Caco-2 (cell line): Measurements from ENCODE around the gene ARHGAP45. TPM values are rescaled to one million over a fixed set of nuclear protein-coding genes. Genes with fewer than 3 reads are reported as not detected.

ENCODE experiments used
- BruUV-seq: library from RNA; stranded (reverse); fragments of 400-500 nt; replicated peaks from 2 replicates; lab custom pipeline; 2021; lab: Mats Ljungman, UMichigan
- CTCF ChIA-PET: fragments of 300-600 bp; sonication (Branson Sonifier 250); formaldehyde crosslinking; loops from one replicate; lab custom pipeline; 2022; ENCODE audit warnings: antibody characterized with exemption; lab: Charles Lee
- POLR2A ChIA-PET: fragments of 300-600 bp; sonication (Branson Sonifier 250); formaldehyde crosslinking; loops from one replicate; lab custom pipeline; 2022; ENCODE audit warnings: antibody characterized with exemption; lab: Charles Lee
- DNase-seq, 2 experiments: peaks; one replicate each; pipeline versions ENCODE4 v3.0.0 to v3.0.0-alpha.2; 2020 to 2022
- H3K27me3 ChIP-seq: replicated peaks from 2 replicates; pipeline ENCODE4 v1.6.0; 2011; ENCODE audit warnings: low read length; ENCODE audit not compliant: control insufficient read depth, insufficient read depth
- H3K36me3 ChIP-seq: 2 replicates; pipeline ENCODE4 v1.5.1; 2011; ENCODE audit warnings: low read length; ENCODE audit not compliant: control insufficient read depth, insufficient read depth
- H3K4me1 ChIP-seq: fragments of 250-450 bp; sonication (Bioruptor Pico); 2 replicates; pipeline ENCODE4 v1.5.1; 2020; ENCODE audit warnings: mild to moderate bottlenecking
- H3K4me3 ChIP-seq: 2 replicates; pipeline ENCODE4 v1.5.1; 2011; ENCODE audit warnings: low read depth, mild to moderate bottlenecking, control low read depth, low read length
- H3K9me3 ChIP-seq: fragments of 250-450 bp; sonication (Bioruptor Pico); 2 replicates; pipeline ENCODE4 v1.5.1; 2020; ENCODE audit warnings: mild to moderate bottlenecking, moderate library complexity
- H3K27ac Mint-ChIP-seq: one replicate; pipeline ENCODE4 v1.8.0; 2022; ENCODE audit warnings: mixed read lengths; ENCODE audit not compliant: unreplicated experiment
- H3K27me3 Mint-ChIP-seq: one replicate; pipeline ENCODE4 v1.8.0; 2022; ENCODE audit warnings: mixed read lengths; ENCODE audit not compliant: insufficient read depth, unreplicated experiment
- H3K36me3 Mint-ChIP-seq: one replicate; pipeline ENCODE4 v1.8.0; 2022; ENCODE audit warnings: mild to moderate bottlenecking, mixed read lengths; ENCODE audit not compliant: insufficient read depth, unreplicated experiment
- H3K4me1 Mint-ChIP-seq: one replicate; pipeline ENCODE4 v1.8.0; 2022; ENCODE audit warnings: low read depth, mixed read lengths; ENCODE audit not compliant: unreplicated experiment
- H3K4me3 Mint-ChIP-seq: one replicate; pipeline ENCODE4 v1.8.0; 2022; ENCODE audit warnings: mild to moderate bottlenecking, moderate library complexity, mixed read lengths; ENCODE audit not compliant: unreplicated experiment
- H3K9me3 Mint-ChIP-seq: one replicate; pipeline ENCODE4 v1.8.0; 2022; ENCODE audit warnings: mixed read lengths; ENCODE audit not compliant: unreplicated experiment
- intact Hi-C: fragments of 100-400 bp; cut with micrococcal nuclease; formaldehyde crosslinking; loops from one replicate; pipeline ENCODE4 v1.10.0; 2022; ENCODE audit not compliant: unreplicated experiment
- total RNA-seq: library from RNA; stranded (reverse); gene quantifications from 2 replicates; pipeline ENCODE4 v1.2.3, GENCODE V29; 2022
- TF ChIP-seq, protein P1 (sequence below), 2 experiments: fragments of 200-600 bp in 1 of 2; IDR thresholded peaks; 1 replicate in 1 of 2; 2 replicates in 1 of 2; pipeline versions ENCODE4 v1.5.1 to v1.8.0; 2011 to 2022; ENCODE audit warnings: antibody characterized with exemption in 1 of 2, control low read depth in 1 of 2, inconsistent platforms in 1 of 2, low read depth in 1 of 2, low read length in 1 of 2, mild to moderate bottlenecking in 1 of 2, moderate library complexity in 1 of 2; ENCODE audit not compliant: insufficient read depth in 1 of 2, severe bottlenecking in 1 of 2, unreplicated experiment in 1 of 2

Gene ARHGAP45
- total RNA-seq, 1 experiment from 2014 or later, result 38.6 TPM

DNA sequence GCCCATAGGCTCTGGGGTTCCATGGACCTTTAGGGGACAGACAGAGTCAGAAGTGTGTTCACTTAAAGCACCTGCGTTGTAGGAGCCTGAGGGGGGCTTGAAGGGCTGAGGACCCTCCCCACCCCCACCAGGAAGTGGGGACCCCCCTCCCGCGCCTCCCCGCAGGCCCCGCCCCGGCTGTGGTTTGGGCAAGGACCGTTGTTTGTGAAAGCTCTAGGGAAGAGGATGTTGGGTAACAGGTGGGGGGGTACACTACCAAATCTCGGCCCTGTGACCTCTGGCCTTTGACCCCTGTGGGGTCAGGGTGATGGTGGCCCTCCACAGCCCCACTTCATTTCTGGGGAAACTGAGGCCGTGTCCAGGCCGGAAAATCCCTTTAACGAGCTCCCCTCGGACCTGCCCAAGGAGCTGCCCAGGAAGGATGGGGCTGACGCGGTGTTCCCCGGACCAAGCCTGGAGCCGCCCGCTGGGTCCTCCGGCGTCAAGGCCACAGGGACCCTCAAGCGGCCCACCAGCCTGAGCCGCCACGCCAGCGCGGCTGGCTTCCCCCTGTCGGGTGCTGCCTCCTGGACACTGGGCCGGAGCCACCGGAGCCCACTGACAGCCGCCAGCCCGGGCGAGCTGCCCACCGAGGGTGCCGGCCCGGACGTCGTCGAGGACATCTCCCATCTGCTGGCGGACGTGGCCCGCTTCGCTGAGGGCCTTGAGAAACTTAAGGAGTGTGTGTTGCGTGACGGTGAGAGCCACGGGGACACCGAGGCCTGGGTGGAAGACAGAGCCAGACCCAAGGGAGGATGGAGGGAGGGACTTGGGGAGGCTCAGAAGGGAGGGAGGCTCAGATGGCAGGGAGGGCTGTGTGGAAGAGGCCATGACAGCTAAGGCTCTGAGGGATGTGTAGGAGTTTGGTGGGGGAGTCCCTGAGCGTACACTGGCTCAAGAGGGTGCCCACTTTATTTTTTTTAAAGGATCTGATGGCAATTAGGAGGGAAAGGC is 1.3 kb downstream of the ARHGAP45 start:
- POLR2A ChIA-PET, result no interaction called here

DNA sequence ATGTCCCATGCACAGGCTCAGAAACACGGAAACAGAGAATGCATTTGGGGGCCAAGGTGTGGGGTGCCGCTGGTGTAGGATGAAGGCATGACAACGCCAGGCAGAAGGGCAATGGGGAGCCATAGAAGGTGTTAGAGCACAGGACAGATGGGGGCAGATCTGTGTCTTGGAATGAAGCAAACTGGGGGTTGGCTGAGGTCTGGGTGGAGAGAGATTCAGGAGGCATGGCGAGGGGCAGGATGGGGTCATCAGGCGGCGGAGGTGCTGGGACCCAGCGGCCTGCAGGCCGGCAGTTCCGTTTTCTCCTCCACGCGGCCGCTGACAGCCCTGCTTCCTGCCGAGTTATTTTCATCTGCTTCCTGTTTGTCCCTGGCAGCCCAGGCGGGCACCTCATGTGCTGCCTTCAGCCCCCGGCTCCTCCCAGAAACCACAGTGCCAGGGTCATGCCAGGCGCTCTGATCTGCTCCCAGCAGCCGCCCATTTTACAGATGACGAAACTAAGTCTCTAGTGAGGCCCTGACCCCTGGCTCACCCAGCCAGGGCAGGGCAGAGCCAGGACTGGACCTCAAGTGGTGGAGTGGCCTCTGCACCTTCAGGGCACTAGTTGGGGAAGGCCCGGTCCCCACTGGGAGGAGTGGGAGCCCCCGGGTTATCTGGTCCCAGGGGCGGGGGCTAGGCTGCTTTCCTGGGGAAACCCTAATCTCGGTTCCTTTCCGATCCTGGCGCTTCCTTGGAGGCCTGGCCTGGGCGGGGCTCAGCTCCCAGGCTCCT is 2.2 kb downstream of the ARHGAP45 start:
- Histone ChIP-seq H3K27me3 (no peaks in the 10 kb centered on the region), H3K4me1 (peaks cover 12% of the 10 kb centered on the region), H3K9me3 (no peaks in the 10 kb centered on the region), H3K4me3 (no peak overlapping the region), H3K36me3 (no peaks in the 10 kb centered on the region; the same call in 1 of the 2 replicates)
- ChIA-PET POLR2A (no interaction called here), CTCF (no interaction called here)
- BruUV-seq, result no TSS peak
- Mint-ChIP-seq H3K27ac (peak overlapping the region; percentile 21), H3K36me3 (peaks cover 50% of the 10 kb centered on the region), H3K9me3 (no peaks in the 10 kb centered on the region), H3K4me3 (no peak overlapping the region), H3K4me1 (peaks cover 7% of the 10 kb centered on the region), H3K27me3 (no peaks in the 10 kb centered on the region)
- intact Hi-C loops, result no loop called here
- DNase-seq, result no peak
- TF ChIP-seq, protein P1, sequence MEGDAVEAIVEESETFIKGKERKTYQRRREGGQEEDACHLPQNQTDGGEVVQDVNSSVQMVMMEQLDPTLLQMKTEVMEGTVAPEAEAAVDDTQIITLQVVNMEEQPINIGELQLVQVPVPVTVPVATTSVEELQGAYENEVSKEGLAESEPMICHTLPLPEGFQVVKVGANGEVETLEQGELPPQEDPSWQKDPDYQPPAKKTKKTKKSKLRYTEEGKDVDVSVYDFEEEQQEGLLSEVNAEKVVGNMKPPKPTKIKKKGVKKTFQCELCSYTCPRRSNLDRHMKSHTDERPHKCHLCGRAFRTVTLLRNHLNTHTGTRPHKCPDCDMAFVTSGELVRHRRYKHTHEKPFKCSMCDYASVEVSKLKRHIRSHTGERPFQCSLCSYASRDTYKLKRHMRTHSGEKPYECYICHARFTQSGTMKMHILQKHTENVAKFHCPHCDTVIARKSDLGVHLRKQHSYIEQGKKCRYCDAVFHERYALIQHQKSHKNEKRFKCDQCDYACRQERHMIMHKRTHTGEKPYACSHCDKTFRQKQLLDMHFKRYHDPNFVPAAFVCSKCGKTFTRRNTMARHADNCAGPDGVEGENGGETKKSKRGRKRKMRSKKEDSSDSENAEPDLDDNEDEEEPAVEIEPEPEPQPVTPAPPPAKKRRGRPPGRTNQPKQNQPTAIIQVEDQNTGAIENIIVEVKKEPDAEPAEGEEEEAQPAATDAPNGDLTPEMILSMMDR (IDR thresholded peaks at IDR 0.05; ENCODE audit: insufficient read depth in 1 of 2, low read depth in 1 of 2, low read length in 1 of 2, severe bottlenecking in 1 of 2, unreplicated experiment in 1 of 2), result no peak

More for the DNA sequence above, 1.3 kb downstream of the ARHGAP45 start:
- Histone ChIP-seq H3K4me1 (peaks cover 15% of the 10 kb centered on the region), H3K9me3 (no peaks in the 10 kb centered on the region), H3K36me3 (no peaks in the 10 kb centered on the region), H3K4me3 (no peak overlapping the region), H3K27me3 (no peaks in the 10 kb centered on the region)
- CTCF ChIA-PET, result no interaction called here
- BruUV-seq, result no TSS peak
- Mint-ChIP-seq H3K4me1 (peaks cover 7% of the 10 kb centered on the region), H3K27ac (peak overlapping the region; percentile 21), H3K36me3 (peaks cover 53% of the 10 kb centered on the region), H3K27me3 (no peaks in the 10 kb centered on the region), H3K9me3 (no peaks in the 10 kb centered on the region), H3K4me3 (no peak overlapping the region)
- intact Hi-C loops, result no loop called here
- TF ChIP-seq, protein P1 (IDR thresholded peaks at IDR 0.05; ENCODE audit: insufficient read depth in 1 of 2, low read depth in 1 of 2, low read length in 1 of 2, severe bottlenecking in 1 of 2, unreplicated experiment in 1 of 2), result no peak
- no peak for DNase-seq

DNA sequence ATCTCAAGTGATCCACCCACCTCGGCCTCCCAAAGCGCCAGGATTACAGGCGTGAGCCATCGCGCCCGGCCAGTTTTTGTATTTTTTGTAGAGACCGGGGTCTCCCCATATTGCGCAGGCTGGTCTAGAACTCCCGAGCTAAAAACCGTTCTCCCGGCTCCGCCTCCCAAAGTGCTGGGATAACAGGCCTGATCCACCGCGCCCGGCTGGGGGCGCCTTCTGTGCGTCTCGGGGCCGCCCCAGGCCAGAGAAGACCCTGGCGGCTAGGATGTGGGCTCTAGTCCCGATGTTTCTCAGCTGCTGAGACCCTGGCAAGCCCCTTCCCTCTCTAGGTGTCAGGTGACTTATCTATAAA is 3.6 kb downstream of the ARHGAP45 start:
- no TSS peak for BruUV-seq
- Histone ChIP-seq H3K9me3 (no peaks in the 10 kb centered on the region), H3K36me3 (no peaks in the 10 kb centered on the region; the same call in 1 of the 2 replicates), H3K27me3 (no peaks in the 10 kb centered on the region), H3K4me1 (peaks cover 16% of the 10 kb centered on the region), H3K4me3 (peak overlapping the region; percentile 25)
- no peaks in the 10 kb centered on the region for H3K9me3 Mint-ChIP-seq
- CTCF ChIA-PET, result no interaction called here
- H3K27ac Mint-ChIP-seq, result no peak overlapping the region
- TF ChIP-seq, protein P1 (IDR thresholded peaks at IDR 0.05; ENCODE audit: insufficient read depth in 1 of 2, low read depth in 1 of 2, low read length in 1 of 2, severe bottlenecking in 1 of 2, unreplicated experiment in 1 of 2), result no peak
- H3K27me3 Mint-ChIP-seq, result no peaks in the 10 kb centered on the region
- peaks cover 10% of the 10 kb centered on the region for H3K4me1 Mint-ChIP-seq
- POLR2A ChIA-PET, result no interaction called here
- DNase-seq, result no peak
- peaks cover 46% of the 10 kb centered on the region for H3K36me3 Mint-ChIP-seq
- no peak overlapping the region for H3K4me3 Mint-ChIP-seq
- intact Hi-C loops, result no loop called here
